ENCODE data around the gene SNAI3.
"Not testable (repeated sequence)": the region's sequence is repeated elsewhere in the genome, so short reads cannot be mapped to it uniquely, and the experiment has no call there.

The SNAI3 gene

GRCh38 chr16:88676502-88677242 is 9.6 kb downstream of the SNAI3 start:
- no peaks in the 10 kb centered on the region for H3K27me3 Mint-ChIP-seq
- no peak for ATAC-seq
- no peak for DNase-seq
- no peak overlapping the region for H3K4me3 Mint-ChIP-seq
- H3K4me1 Mint-ChIP-seq, result peaks cover 10% of the 10 kb centered on the region
- no peak overlapping the region for H3K27ac Mint-ChIP-seq
- H3K9me3 Mint-ChIP-seq, result no peaks in the 10 kb centered on the region

GRCh38 chr16:88673716-88674379 is 12.5 kb downstream of the SNAI3 start:
- Mint-ChIP-seq H3K4me1 (no peaks in the 10 kb centered on the region), H3K27me3 (no peaks in the 10 kb centered on the region), H3K9me3 (no peaks in the 10 kb centered on the region), H3K27ac (peak overlapping the region in 1 of 2 donors; percentile 22), H3K4me3 (no peak overlapping the region)
- no peak for DNase-seq
- no peak for ATAC-seq

DNA sequence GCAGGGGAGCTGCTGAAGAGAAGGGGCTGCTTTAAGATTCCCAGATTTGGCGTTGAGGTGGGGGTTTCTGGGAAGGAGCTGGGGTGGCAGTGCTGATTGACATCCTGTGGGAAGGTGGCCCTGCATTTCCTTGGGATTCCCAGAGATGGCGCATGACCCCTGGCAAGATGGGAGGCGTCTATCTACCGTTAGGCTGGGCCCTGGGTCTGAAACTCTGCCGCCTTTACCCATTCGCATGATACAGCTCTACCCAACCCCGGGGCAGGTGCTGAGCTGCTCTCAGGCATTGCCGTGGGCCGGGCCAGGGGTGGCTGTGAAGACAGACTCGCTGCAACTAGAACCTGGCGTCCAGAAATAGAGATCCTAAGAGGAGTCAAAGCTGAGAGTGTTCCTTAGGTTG is 13.5 kb downstream of the SNAI3 start:
- ATAC-seq (no peak), DNase-seq (no peak)
- Mint-ChIP-seq H3K9me3 (no peaks in the 10 kb centered on the region), H3K4me1 (no peaks in the 10 kb centered on the region), H3K27me3 (no peaks in the 10 kb centered on the region), H3K27ac (no peak overlapping the region), H3K4me3 (no peak overlapping the region)

DNA sequence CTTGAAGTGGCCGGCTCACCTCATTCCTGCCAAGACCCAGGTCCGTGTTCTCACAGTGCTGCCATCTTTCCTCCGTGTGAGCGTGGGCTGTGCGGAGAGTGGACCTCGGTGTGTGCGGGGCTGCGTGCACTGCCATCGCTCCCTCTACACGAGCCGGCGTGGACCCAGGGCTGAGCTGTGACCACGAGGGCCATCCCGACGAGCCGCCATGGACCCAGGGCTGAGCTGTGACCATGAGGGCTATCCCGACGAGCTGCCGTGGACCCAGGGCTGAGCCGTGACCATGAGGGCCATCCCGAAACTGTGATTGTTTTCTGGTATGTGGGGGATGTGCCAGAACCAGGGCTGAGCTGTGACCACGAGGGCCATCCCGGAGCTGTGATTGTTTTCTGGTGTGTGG is 14.5 kb downstream of the SNAI3 start:
- Mint-ChIP-seq H3K27me3 (no peaks in the 10 kb centered on the region), H3K9me3 (no peaks in the 10 kb centered on the region), H3K4me1 (peaks cover 6% of the 10 kb centered on the region)

GRCh38 chr16:88669980-88670379 is 16.3 kb downstream of the SNAI3 start:
- no peak for ATAC-seq

More for the DNA sequence above, 14.5 kb downstream of the SNAI3 start:
- no peak for DNase-seq
- Mint-ChIP-seq H3K4me3 (no peak overlapping the region), H3K27ac (peak overlapping the region in 1 of 2 donors; percentile 93)
- no peak for ATAC-seq

GRCh38 chr16:88669493-88669892 is 16.8 kb downstream of the SNAI3 start:
- not testable (repeated sequence) for H3K9me3 Mint-ChIP-seq, H3K4me1 Mint-ChIP-seq, H3K27ac Mint-ChIP-seq, H3K4me3 Mint-ChIP-seq, DNase-seq, H3K27me3 Mint-ChIP-seq, ATAC-seq

More at GRCh38 chr16:88669980-88670379, 16.3 kb downstream of the SNAI3 start:
- Mint-ChIP-seq H3K4me1 (peaks cover 6% of the 10 kb centered on the region), H3K4me3 (no peak overlapping the region), H3K9me3 (no peaks in the 10 kb centered on the region), H3K27me3 (no peaks in the 10 kb centered on the region), H3K27ac (no peak overlapping the region)
- no peak for DNase-seq

- Mint-ChIP-seq H3K4me3 (no peak overlapping the region), H3K4me1 (peaks cover 12% of the 10 kb centered on the region), H3K27me3 (no peaks in the 10 kb centered on the region), H3K27ac (no peak overlapping the region), H3K9me3 (no peaks in the 10 kb centered on the region)
- ATAC-seq (no peak), DNase-seq (no peak)
Observed at GRCh38 chr16:88667461-88667860, 18.8 kb downstream of the SNAI3 start.

GRCh38 chr16:88665570-88665969 is 20.7 kb downstream of the SNAI3 start:
- DNase-seq (no peak), ATAC-seq (no peak)
- no peaks in the 10 kb centered on the region for H3K27me3 Mint-ChIP-seq
- H3K9me3 Mint-ChIP-seq, result no peaks in the 10 kb centered on the region
- no peak overlapping the region for H3K4me3 Mint-ChIP-seq
- no peak overlapping the region for H3K27ac Mint-ChIP-seq
- peaks cover 26% of the 10 kb centered on the region for H3K4me1 Mint-ChIP-seq

DNA sequence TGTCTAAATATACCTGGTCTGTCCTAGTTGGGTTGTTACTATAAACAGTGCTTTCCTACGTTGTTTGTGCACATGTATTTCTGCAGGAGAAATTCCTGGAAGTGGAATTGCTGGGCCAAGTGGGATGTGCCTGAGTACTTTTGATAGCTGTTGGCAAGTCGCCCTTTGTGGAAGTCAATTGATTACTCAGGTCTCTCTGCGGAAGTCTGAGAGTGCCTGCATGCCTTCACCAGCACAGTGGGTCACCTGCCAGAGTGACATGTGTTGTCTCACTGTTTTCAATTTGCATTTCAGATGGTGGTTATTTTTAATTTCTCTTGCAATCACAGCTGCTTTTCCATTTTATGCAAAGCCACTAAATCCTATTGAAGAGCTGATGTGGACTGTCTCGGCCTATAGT is 21.2 kb downstream of the SNAI3 start:
- no peaks in the 10 kb centered on the region for H3K27me3 Mint-ChIP-seq

GRCh38 chr16:88662843-88663606 is 23.3 kb downstream of the SNAI3 start, which contains the start of gene MVD:
MVD (minus strand) TSS chr16:88663091; CDS start chr16:88663080, 11 bp downstream.
- no peaks in the 10 kb centered on the region for H3K9me3 Mint-ChIP-seq
- no peaks in the 10 kb centered on the region for H3K27me3 Mint-ChIP-seq
- peak; percentile 94 to 97 for DNase-seq
- H3K4me1 Mint-ChIP-seq, result peaks cover 31% of the 10 kb centered on the region
- H3K4me3 Mint-ChIP-seq, result peak within 1 kb of the TSS; percentile 94 to 97
- peak; percentile 98 for ATAC-seq
- H3K27ac Mint-ChIP-seq, result peak within 1 kb of the TSS; percentile 91 to 96

More for the DNA sequence above, 21.2 kb downstream of the SNAI3 start:
- H3K4me3 Mint-ChIP-seq, result peak overlapping the region; percentile 13 to 35
- ATAC-seq, result no peak
- no peaks in the 10 kb centered on the region for H3K9me3 Mint-ChIP-seq
- peaks cover 26% of the 10 kb centered on the region for H3K4me1 Mint-ChIP-seq
- no peak overlapping the region for H3K27ac Mint-ChIP-seq
- DNase-seq, result no peak

DNA sequence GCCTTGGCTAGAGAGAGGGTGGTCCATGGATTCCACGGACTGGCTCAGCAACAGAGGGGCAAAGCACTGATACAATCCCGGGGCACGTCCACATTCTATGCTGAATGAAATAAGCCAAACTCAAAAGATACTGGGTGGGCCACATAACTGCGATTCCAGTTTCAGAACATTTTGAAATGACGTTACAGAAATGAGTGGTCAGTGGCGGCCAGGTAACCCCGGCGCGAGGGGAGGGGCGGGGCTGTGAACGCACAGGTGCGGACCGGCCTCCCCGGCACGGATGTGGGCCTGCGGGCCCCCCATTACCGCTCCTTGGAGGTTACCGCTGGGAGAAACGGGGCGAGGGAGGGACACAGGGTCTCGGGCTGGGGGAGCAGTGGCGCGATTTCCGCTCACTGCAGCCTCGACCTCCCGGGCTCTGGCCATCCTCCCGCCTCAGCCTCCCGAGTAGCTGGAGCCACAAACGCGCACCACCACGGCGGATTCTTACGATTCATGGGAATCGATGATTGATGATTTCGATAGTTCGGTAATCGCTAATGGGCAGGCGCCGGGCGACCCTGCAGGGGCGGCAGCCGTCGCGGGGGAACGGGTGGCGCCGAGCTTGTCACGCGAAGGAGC is 24.0 kb downstream of the SNAI3 start:
- Mint-ChIP-seq H3K4me1 (peaks cover 29% of the 10 kb centered on the region), H3K9me3 (no peaks in the 10 kb centered on the region), H3K27ac (peak overlapping the region; percentile 69 to 76), H3K27me3 (no peaks in the 10 kb centered on the region), H3K4me3 (peak overlapping the region; percentile 81 to 97)
- peak; percentile 4 for ATAC-seq
- peak in 1 of 2 donors; percentile 32 for DNase-seq

DNA sequence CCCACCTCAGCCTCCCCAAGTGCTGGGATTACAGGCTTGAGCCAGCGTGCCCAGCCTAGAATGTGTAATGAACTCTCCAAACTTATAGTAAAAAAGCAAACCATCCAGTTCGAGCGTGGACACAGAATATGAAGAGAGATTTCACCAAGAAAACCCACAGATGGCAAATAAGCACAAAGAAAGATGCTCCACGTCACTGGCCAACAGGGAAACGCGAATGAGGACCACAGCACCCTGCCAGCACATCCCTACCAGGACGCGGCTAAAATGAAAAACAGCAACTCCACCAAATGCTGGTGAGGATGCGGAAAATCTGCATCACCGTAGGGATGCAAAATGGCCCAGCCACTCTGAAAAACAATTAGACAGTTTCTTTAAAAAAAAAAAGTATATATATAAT is 24.8 kb downstream of the SNAI3 start:
- peaks cover 25% of the 10 kb centered on the region for H3K4me1 Mint-ChIP-seq
- no peaks in the 10 kb centered on the region for H3K9me3 Mint-ChIP-seq
- no peak for DNase-seq
- no peak overlapping the region for H3K27ac Mint-ChIP-seq
- no peaks in the 10 kb centered on the region for H3K27me3 Mint-ChIP-seq
- no peak for ATAC-seq
- H3K4me3 Mint-ChIP-seq, result peak overlapping the region in 1 of 2 donors; percentile 81

DNA sequence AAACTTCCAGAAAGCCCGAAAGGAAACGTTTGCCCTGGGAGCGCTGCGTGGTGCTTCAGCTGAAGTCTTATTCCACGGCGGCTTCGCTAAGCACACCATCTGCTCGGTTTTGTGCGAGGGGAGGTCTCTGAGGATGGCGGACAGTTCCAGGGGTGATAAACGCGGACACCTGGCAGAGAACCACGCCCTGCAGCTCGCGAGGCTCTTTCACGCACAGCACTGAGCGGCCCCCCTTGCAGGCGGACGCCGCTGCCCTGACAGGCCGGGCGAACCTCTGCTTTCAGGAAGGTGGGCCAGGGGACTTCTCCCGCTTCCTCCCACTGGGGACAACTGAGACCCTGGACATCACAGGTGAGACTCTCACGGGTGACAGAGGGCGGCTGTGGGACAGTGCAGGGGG is 27.1 kb downstream of the SNAI3 start:
- no peak for DNase-seq
- no peak for ATAC-seq
- Mint-ChIP-seq H3K9me3 (no peaks in the 10 kb centered on the region), H3K27me3 (no peaks in the 10 kb centered on the region), H3K4me1 (peaks cover 22% of the 10 kb centered on the region), H3K27ac (peak overlapping the region in 1 of 2 donors; percentile 30), H3K4me3 (no peak overlapping the region)

DNA sequence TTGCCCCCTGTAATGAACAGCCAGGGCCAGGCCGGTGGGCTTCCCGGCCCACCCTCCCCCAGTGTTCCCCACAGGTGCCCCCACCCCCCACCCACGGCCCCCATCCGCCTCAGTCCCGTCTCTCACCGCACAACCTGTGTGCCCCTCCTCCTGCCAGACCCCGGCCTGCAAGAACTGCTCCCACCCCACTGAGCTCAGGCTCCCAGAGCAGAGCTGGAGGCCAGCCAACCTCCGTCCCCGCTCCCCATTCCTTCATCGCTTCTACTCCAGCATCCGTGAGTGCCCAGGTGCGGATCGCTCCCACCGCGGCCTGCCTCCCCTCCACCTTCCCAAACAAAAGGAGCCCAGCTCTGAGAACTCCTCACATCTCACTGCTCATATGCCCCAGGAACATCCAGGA is 27.6 kb downstream of the SNAI3 start:
- Mint-ChIP-seq H3K27ac (peak overlapping the region in 1 of 2 donors; percentile 30), H3K4me1 (peaks cover 19% of the 10 kb centered on the region), H3K4me3 (no peak overlapping the region), H3K9me3 (no peaks in the 10 kb centered on the region), H3K27me3 (no peaks in the 10 kb centered on the region)
- ATAC-seq (no peak), DNase-seq (no peak)

DNA sequence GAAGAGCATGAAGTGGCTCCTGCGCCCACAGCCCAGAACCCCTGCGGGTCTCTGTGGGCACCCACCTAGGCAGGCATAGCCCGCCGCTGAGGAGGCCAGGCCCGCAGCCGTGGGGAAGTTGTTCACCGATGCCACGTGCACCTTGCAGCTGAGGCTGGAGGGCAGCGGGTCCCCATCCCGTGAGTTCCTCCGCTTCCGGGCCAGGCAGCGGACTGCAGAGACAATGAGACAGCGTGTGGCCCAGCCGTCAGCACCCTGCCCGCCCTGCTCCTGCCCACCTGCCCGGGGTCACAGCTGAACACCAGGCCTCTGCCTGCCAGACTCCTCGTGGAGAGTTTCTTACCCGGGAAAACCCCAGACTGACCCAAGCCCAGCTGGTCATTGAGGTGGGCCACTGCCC is 28.9 kb downstream of the SNAI3 start:
- DNase-seq (no peak), ATAC-seq (no peak)
- Mint-ChIP-seq H3K27me3 (no peaks in the 10 kb centered on the region), H3K4me1 (peaks cover 22% of the 10 kb centered on the region), H3K9me3 (no peaks in the 10 kb centered on the region), H3K27ac (no peak overlapping the region), H3K4me3 (no peak overlapping the region)
